ENCODE data around the gene ZNF280A.

ZNF280A gene

DNA sequence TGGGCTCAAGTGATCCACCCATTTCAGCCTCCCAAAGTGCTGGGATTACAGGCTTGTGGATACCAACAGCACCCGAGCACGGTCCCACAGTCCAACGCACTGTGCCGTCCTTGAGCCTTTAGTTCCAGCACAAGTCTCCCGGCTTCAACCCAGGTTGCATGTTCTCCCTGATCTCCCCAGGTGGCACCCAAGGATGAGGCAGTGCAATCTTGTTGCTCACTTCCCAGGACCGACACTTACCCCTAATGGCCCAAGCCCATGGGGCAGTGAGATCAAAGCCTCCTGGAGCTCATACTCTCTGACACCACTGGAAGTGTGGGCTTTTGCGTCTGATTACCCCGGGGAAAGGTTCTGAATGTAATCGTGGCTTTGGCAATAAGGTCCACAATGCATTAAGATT is 35.5 kb upstream of the ZNF280A start:
- no peak for ATAC-seq
- TF ChIP-seq, protein P1, sequence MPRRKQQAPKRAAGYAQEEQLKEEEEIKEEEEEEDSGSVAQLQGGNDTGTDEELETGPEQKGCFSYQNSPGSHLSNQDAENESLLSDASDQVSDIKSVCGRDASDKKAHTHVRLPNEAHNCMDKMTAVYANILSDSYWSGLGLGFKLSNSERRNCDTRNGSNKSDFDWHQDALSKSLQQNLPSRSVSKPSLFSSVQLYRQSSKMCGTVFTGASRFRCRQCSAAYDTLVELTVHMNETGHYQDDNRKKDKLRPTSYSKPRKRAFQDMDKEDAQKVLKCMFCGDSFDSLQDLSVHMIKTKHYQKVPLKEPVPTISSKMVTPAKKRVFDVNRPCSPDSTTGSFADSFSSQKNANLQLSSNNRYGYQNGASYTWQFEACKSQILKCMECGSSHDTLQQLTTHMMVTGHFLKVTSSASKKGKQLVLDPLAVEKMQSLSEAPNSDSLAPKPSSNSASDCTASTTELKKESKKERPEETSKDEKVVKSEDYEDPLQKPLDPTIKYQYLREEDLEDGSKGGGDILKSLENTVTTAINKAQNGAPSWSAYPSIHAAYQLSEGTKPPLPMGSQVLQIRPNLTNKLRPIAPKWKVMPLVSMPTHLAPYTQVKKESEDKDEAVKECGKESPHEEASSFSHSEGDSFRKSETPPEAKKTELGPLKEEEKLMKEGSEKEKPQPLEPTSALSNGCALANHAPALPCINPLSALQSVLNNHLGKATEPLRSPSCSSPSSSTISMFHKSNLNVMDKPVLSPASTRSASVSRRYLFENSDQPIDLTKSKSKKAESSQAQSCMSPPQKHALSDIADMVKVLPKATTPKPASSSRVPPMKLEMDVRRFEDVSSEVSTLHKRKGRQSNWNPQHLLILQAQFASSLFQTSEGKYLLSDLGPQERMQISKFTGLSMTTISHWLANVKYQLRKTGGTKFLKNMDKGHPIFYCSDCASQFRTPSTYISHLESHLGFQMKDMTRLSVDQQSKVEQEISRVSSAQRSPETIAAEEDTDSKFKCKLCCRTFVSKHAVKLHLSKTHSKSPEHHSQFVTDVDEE (CRISPR knock-in tag; IDR thresholded peaks at IDR 0.05) = no peak
- TF ChIP-seq ZNF565 (CRISPR knock-in tag; conservative IDR thresholded peaks at IDR 0.05; ENCODE audit: low read depth) (no peak), TOX (CRISPR knock-in tag; IDR thresholded peaks at IDR 0.05; ENCODE audit: borderline replicate concordance) (no peak)

DNA sequence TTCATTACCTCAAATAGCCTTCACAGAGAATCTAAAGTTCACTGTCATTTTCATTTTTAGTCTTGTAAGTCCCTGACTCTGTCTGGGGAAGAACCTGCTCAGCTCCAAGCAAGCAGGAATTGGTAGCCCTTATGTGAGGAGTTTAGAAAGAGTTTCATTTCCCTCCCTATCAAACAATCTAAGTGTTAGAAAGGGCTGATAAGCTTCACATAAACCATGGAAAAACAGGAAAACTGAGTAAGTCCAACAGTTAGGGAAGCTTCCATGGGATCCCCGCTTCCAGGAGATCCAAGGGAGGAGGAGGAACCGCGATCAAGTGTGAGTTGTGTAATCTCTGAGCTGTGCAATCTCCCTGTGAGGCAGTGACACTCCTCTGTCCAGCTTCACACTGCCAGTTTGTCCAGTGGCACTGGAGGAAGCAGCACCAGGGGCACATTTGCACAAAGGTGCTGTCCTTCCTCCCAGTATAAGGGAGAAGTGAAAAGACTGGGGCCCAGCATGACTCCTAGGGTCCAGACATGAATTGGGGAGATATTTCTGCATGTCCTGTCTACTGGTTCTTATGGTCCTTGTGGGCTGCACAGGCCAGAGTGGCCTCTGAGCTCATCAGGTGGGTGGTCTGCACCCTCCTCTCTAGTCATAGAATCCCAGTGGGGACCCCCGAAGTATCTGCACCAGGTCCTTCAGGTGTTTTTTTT is 34.7 kb upstream of the ZNF280A start:
- ATAC-seq = no peak
- TF ChIP-seq PPARA (CRISPR knock-in tag; IDR thresholded peaks at IDR 0.05; ENCODE audit: borderline replicate concordance) (no peak), GLIS3 (CRISPR knock-in tag; IDR thresholded peaks at IDR 0.05) (no peak), ZC3H10 (CRISPR knock-in tag; IDR thresholded peaks at IDR 0.05) (no peak), ZNF565 (CRISPR knock-in tag; conservative IDR thresholded peaks at IDR 0.05; ENCODE audit: low read depth) (no peak), ZNF70 (CRISPR knock-in tag; IDR thresholded peaks at IDR 0.05) (no peak), RARB (CRISPR knock-in tag; IDR thresholded peaks at IDR 0.05) (no peak), TCF4 (CRISPR knock-in tag; IDR thresholded peaks at IDR 0.05; ENCODE audit: borderline replicate concordance) (no peak), CSDC2 (CRISPR knock-in tag; IDR thresholded peaks at IDR 0.05) (no peak), ISL1 (CRISPR knock-in tag; IDR thresholded peaks at IDR 0.05) (no peak), ESRRG (CRISPR knock-in tag; IDR thresholded peaks at IDR 0.05) (no peak), OSR1 (CRISPR knock-in tag; IDR thresholded peaks at IDR 0.05) (no peak), ZFP3 (CRISPR knock-in tag; IDR thresholded peaks at IDR 0.05) (no peak), ARNTL (CRISPR knock-in tag; IDR thresholded peaks at IDR 0.05; ENCODE audit: borderline replicate concordance, low read depth) (no peak), ZFP30 (CRISPR knock-in tag; IDR thresholded peaks at IDR 0.05) (no peak), TOX (CRISPR knock-in tag; IDR thresholded peaks at IDR 0.05; ENCODE audit: borderline replicate concordance) (no peak)
- TF ChIP-seq, protein P1 (CRISPR knock-in tag; IDR thresholded peaks at IDR 0.05) = no peak
- TF ChIP-seq, protein P2, sequence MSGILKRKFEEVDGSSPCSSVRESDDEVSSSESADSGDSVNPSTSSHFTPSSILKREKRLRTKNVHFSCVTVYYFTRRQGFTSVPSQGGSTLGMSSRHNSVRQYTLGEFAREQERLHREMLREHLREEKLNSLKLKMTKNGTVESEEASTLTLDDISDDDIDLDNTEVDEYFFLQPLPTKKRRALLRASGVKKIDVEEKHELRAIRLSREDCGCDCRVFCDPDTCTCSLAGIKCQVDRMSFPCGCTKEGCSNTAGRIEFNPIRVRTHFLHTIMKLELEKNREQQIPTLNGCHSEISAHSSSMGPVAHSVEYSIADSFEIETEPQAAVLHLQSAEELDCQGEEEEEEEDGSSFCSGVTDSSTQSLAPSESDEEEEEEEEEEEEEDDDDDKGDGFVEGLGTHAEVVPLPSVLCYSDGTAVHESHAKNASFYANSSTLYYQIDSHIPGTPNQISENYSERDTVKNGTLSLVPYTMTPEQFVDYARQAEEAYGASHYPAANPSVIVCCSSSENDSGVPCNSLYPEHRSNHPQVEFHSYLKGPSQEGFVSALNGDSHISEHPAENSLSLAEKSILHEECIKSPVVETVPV (CRISPR knock-in tag; IDR thresholded peaks at IDR 0.05) = no peak
- TF ChIP-seq, protein P3, sequence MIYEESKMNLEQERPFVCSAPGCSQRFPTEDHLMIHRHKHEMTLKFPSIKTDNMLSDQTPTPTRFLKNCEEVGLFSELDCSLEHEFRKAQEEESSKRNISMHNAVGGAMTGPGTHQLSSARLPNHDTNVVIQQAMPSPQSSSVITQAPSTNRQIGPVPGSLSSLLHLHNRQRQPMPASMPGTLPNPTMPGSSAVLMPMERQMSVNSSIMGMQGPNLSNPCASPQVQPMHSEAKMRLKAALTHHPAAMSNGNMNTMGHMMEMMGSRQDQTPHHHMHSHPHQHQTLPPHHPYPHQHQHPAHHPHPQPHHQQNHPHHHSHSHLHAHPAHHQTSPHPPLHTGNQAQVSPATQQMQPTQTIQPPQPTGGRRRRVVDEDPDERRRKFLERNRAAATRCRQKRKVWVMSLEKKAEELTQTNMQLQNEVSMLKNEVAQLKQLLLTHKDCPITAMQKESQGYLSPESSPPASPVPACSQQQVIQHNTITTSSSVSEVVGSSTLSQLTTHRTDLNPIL (CRISPR knock-in tag; IDR thresholded peaks at IDR 0.05; ENCODE audit: low read depth) = no peak
- TF ChIP-seq, protein P4, sequence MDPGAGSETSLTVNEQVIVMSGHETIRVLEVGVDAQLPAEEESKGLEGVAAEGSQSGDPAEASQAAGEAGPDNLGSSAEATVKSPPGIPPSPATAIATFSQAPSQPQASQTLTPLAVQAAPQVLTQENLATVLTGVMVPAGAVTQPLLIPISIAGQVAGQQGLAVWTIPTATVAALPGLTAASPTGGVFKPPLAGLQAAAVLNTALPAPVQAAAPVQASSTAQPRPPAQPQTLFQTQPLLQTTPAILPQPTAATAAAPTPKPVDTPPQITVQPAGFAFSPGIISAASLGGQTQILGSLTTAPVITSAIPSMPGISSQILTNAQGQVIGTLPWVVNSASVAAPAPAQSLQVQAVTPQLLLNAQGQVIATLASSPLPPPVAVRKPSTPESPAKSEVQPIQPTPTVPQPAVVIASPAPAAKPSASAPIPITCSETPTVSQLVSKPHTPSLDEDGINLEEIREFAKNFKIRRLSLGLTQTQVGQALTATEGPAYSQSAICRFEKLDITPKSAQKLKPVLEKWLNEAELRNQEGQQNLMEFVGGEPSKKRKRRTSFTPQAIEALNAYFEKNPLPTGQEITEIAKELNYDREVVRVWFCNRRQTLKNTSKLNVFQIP (CRISPR knock-in tag; IDR thresholded peaks at IDR 0.05; ENCODE audit: borderline replicate concordance, low read depth) = no peak
- TF ChIP-seq, protein P5, sequence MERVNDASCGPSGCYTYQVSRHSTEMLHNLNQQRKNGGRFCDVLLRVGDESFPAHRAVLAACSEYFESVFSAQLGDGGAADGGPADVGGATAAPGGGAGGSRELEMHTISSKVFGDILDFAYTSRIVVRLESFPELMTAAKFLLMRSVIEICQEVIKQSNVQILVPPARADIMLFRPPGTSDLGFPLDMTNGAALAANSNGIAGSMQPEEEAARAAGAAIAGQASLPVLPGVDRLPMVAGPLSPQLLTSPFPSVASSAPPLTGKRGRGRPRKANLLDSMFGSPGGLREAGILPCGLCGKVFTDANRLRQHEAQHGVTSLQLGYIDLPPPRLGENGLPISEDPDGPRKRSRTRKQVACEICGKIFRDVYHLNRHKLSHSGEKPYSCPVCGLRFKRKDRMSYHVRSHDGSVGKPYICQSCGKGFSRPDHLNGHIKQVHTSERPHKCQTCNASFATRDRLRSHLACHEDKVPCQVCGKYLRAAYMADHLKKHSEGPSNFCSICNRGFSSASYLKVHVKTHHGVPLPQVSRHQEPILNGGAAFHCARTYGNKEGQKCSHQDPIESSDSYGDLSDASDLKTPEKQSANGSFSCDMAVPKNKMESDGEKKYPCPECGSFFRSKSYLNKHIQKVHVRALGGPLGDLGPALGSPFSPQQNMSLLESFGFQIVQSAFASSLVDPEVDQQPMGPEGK (CRISPR knock-in tag; IDR thresholded peaks at IDR 0.05; ENCODE audit: borderline replicate concordance) = no peak

Data from SK-N-SH treated with all-trans-retinoic acid at 6 μM for 48 hours (cell line).